Left kidney (tissue), 2 donors: ENCODE results near the gene LBHD1. TPM values are rescaled to one million over a fixed set of nuclear protein-coding genes. Genes with fewer than 3 reads are reported as not detected.
"Not testable (repeated sequence)": the region's sequence is repeated elsewhere in the genome, so short reads cannot be mapped to it uniquely, and the experiment has no call there.

Experiments
- DNase-seq: peaks from one replicate; pipeline ENCODE4 v3.0.0-alpha.2; 2013
- polyA plus RNA-seq: library from polyadenylated mRNA; unstranded; fragments of 120-200 nt; gene quantifications from one replicate; pipeline ENCODE4 v1.2.1, GENCODE V29; 2013; ENCODE audit not compliant: insufficient read length

The LBHD1 gene
- polyA plus RNA-seq, 1 donor, result 9.0 TPM

GRCh38 chr11:62621027-62621566, 51.0 kb downstream of the LBHD1 start:
- DNase-seq, result no peak

- DNase-seq, result not testable (repeated sequence)
These were observed 55.1 kb downstream of the LBHD1 start for GRCh38 chr11:62616957-62617356.

GRCh38 chr11:62615521-62615920, 56.5 kb downstream of the LBHD1 start:
- no peak for DNase-seq

- no peak for DNase-seq
These were observed 57.8 kb downstream of the LBHD1 start for GRCh38 chr11:62614275-62614674.

- no peak for DNase-seq
These were observed 58.7 kb downstream of the LBHD1 start for GRCh38 chr11:62613291-62613778.

Other genes starting within 250 kb of the LBHD1 start
- gene AHNAK, start 125.5 kb downstream of the LBHD1 start, polyA plus RNA-seq, result 199 TPM
- 2,043 TPM for gene EEF1G, start 98.4 kb downstream of the LBHD1 start, polyA plus RNA-seq
- gene TUT1, start 80.7 kb downstream of the LBHD1 start, polyA plus RNA-seq, result 24.8 TPM
- gene MTA2, start 70.4 kb downstream of the LBHD1 start, polyA plus RNA-seq, result 108 TPM
- gene EML3, start 59.5 kb downstream of the LBHD1 start, polyA plus RNA-seq, result 36.4 TPM
- 3.5 TPM for gene ROM1, start 59.0 kb downstream of the LBHD1 start, polyA plus RNA-seq
- gene B3GAT3, start 50.3 kb downstream of the LBHD1 start, polyA plus RNA-seq, result 26.3 TPM
- 395 TPM for gene GANAB, start 25.7 kb downstream of the LBHD1 start, polyA plus RNA-seq
- 17.8 TPM for gene INTS5, start 19.0 kb downstream of the LBHD1 start, polyA plus RNA-seq
- 59.0 TPM for gene C11orf98, start 7.1 kb downstream of the LBHD1 start, polyA plus RNA-seq
- 5.9 TPM for gene CSKMT, start 7.0 kb downstream of the LBHD1 start, polyA plus RNA-seq
- gene UQCC3, start 594 bp downstream of the LBHD1 start, polyA plus RNA-seq, result 7.5 TPM
- 140 TPM for gene UBXN1, start 6.8 kb upstream of the LBHD1 start, polyA plus RNA-seq
- gene LRRN4CL, start 17.3 kb upstream of the LBHD1 start, polyA plus RNA-seq, result 0.78 TPM
- gene BSCL2, start 35.2 kb upstream of the LBHD1 start, polyA plus RNA-seq, result 68.3 TPM
- 2.5 TPM for gene GNG3, start 35.4 kb upstream of the LBHD1 start, polyA plus RNA-seq
- 101 TPM for gene HNRNPUL2, start 55.2 kb upstream of the LBHD1 start, polyA plus RNA-seq
- gene TTC9C, start 56.2 kb upstream of the LBHD1 start, polyA plus RNA-seq, result 43.1 TPM
- 8.1 TPM for gene ZBTB3, start 81.9 kb upstream of the LBHD1 start, polyA plus RNA-seq
- gene POLR2G, start 89.3 kb upstream of the LBHD1 start, polyA plus RNA-seq, result 145 TPM
- gene TAF6L, start 99.1 kb upstream of the LBHD1 start, polyA plus RNA-seq, result 39.8 TPM
- 66.4 TPM for gene TMEM179B, start 115.1 kb upstream of the LBHD1 start, polyA plus RNA-seq
- gene TMEM223, start 119.7 kb upstream of the LBHD1 start, polyA plus RNA-seq, result 25.0 TPM
- gene NXF1, start 133.2 kb upstream of the LBHD1 start, polyA plus RNA-seq, result 136 TPM
- gene STX5, start 159.8 kb upstream of the LBHD1 start, polyA plus RNA-seq, result 51.3 TPM
- gene TEX54, start 160.6 kb upstream of the LBHD1 start, polyA plus RNA-seq, result not detected
- 42.1 TPM for gene WDR74, start 167.3 kb upstream of the LBHD1 start, polyA plus RNA-seq
- 193 TPM for gene SLC3A2, start 208.6 kb upstream of the LBHD1 start, polyA plus RNA-seq
- not detected for gene CHRM1, start 249.1 kb upstream of the LBHD1 start, polyA plus RNA-seq